ENCODE data around the gene C1orf210. TPM values are rescaled to one million over a fixed set of nuclear protein-coding genes. Genes with fewer than 3 reads are reported as not detected.

C1orf210 gene
- total RNA-seq, 1 donor from 2014 or later = not detected

DNA sequence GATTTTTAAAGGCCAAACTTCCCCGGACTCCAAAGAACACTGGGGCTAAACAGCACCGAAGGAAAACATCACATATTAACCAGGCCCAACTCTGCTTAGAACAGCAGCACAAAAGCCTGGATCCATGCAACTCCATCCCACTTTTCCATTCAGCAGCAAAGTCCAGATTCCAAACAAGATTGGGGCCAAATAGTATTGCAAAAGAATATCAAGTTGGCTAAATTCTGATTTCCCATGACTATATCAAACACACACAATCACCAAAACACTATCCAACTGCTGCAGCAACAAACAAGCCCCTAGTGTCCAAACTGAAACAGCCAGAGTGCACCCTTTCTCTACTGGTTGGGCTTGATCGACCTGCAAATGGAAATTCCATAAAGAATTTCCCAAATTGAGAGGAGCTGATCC is 35.0 kb downstream of the C1orf210 start:
- no peak for DNase-seq
- H3K27me3 Mint-ChIP-seq = peaks cover 33% of the 10 kb centered on the region
- no peaks in the 10 kb centered on the region for H3K4me1 Mint-ChIP-seq
- intact Hi-C loops (cut with micrococcal nuclease) = no loop called here
- H3K27ac Mint-ChIP-seq = no peak overlapping the region
- H3K4me3 Mint-ChIP-seq = no peak overlapping the region
- peaks cover 6% of the 10 kb centered on the region for H3K9me3 Mint-ChIP-seq
- H3K36me3 Mint-ChIP-seq (ENCODE audit: low read depth) = peaks cover 2% of the 10 kb centered on the region

GRCh38 chr1:43247256-43247921 is 38.0 kb downstream of the C1orf210 start:
- H3K4me3 Mint-ChIP-seq = no peak overlapping the region
- H3K36me3 Mint-ChIP-seq (ENCODE audit: low read depth) = peaks cover 2% of the 10 kb centered on the region
- peaks cover 6% of the 10 kb centered on the region for H3K9me3 Mint-ChIP-seq
- intact Hi-C loops (cut with micrococcal nuclease) = no loop called here
- H3K27ac Mint-ChIP-seq = no peak overlapping the region
- DNase-seq = no peak
- H3K4me1 Mint-ChIP-seq = no peaks in the 10 kb centered on the region
- H3K27me3 Mint-ChIP-seq = peaks cover 26% of the 10 kb centered on the region

DNA sequence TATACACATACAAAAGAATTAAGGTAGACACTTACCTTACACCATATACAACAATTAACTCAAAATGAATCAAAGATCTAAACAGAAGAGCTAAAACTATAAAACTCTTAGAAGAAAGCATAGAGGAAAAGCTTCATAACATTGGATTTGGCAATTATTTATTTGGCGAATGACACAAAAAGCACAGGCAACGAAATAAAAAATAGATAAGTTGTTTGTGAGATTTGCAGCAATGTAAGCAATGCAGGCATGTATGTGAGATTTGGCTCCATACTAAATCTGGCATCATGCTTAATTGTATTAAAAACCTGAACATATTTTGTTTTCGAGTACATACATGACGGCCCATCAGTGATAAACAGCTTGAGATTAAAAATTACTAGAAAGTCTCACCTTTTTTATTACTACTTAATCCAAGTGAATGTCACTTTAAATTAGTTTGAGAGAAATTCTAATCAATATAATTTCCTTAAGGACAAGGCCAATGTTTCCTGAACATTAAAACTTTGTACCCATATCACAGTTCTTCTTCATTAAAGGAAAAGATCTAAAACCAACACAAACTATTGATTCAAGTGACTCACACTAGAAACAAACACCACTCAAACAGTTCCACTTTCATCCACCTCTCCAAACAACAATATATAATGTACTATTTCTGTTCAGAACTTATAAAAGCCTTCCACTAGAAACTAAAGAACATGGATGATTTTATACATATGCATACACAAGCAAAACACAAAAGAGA is 38.7 kb downstream of the C1orf210 start:
- Mint-ChIP-seq H3K27me3 (peaks cover 23% of the 10 kb centered on the region), H3K27ac (no peak overlapping the region), H3K4me1 (no peaks in the 10 kb centered on the region), H3K4me3 (no peak overlapping the region), H3K9me3 (peaks cover 6% of the 10 kb centered on the region), H3K36me3 (ENCODE audit: low read depth) (peaks cover 2% of the 10 kb centered on the region)
- intact Hi-C loops (cut with micrococcal nuclease) = no loop called here
- no peak for DNase-seq

DNA sequence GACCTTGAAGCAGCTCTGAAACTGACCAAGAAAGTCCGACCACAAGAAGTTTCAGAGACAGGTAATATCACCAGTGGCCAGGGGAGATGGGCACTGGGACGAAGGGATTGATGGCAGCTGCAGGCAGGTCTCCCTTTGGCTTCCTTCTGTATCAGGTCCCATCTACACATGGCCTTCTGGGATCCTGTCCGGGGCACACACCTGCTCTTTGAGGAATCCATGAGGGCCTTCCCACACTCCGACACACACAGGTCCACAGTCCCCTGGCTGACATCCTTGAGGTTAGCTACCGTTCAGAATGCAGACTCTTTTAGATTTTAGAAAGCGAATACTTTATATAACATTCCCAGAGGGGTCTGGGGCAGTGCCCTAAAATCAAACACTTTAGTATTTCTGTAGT is 42.1 kb downstream of the C1orf210 start:
- Mint-ChIP-seq H3K27ac (no peak overlapping the region), H3K9me3 (peaks cover 6% of the 10 kb centered on the region), H3K36me3 (ENCODE audit: low read depth) (peaks cover 2% of the 10 kb centered on the region), H3K4me1 (peaks cover 10% of the 10 kb centered on the region), H3K27me3 (peaks cover 12% of the 10 kb centered on the region), H3K4me3 (no peak overlapping the region)
- intact Hi-C loops (cut with micrococcal nuclease) = no loop called here
- DNase-seq = no peak

- intact Hi-C loops (cut with micrococcal nuclease) = no loop called here
These were observed 44.0 kb downstream of the C1orf210 start for GRCh38 chr1:43241413-43241836.

GRCh38 chr1:43239484-43239883 is 45.9 kb downstream of the C1orf210 start:
- H3K27ac Mint-ChIP-seq = no peak overlapping the region
- DNase-seq = no peak
- no peaks in the 10 kb centered on the region for H3K27me3 Mint-ChIP-seq
- peaks cover 12% of the 10 kb centered on the region for H3K4me1 Mint-ChIP-seq
- H3K4me3 Mint-ChIP-seq = no peak overlapping the region
- intact Hi-C loops (cut with micrococcal nuclease) = no loop called here
- no peaks in the 10 kb centered on the region for H3K9me3 Mint-ChIP-seq
- no peaks in the 10 kb centered on the region for H3K36me3 Mint-ChIP-seq (ENCODE audit: low read depth)

More at GRCh38 chr1:43241413-43241836, 44.0 kb downstream of the C1orf210 start:
- Mint-ChIP-seq H3K36me3 (ENCODE audit: low read depth) (no peaks in the 10 kb centered on the region), H3K9me3 (no peaks in the 10 kb centered on the region), H3K27ac (no peak overlapping the region), H3K4me3 (no peak overlapping the region), H3K4me1 (peaks cover 12% of the 10 kb centered on the region), H3K27me3 (peaks cover 8% of the 10 kb centered on the region)
- no peak for DNase-seq

GRCh38 chr1:43238991-43239469 is 46.4 kb downstream of the C1orf210 start:
- no peaks in the 10 kb centered on the region for H3K27me3 Mint-ChIP-seq
- intact Hi-C loops (cut with micrococcal nuclease) = loop anchor here (1.0 kb wide), 2 partner anchors 119 to 175 kb away; partner anchors contain the start of gene CDC20
- no peaks in the 10 kb centered on the region for H3K9me3 Mint-ChIP-seq
- DNase-seq = no peak
- H3K36me3 Mint-ChIP-seq (ENCODE audit: low read depth) = no peaks in the 10 kb centered on the region
- H3K27ac Mint-ChIP-seq = peak overlapping the region; percentile 40
- H3K4me3 Mint-ChIP-seq = no peak overlapping the region
- H3K4me1 Mint-ChIP-seq = peaks cover 12% of the 10 kb centered on the region

DNA sequence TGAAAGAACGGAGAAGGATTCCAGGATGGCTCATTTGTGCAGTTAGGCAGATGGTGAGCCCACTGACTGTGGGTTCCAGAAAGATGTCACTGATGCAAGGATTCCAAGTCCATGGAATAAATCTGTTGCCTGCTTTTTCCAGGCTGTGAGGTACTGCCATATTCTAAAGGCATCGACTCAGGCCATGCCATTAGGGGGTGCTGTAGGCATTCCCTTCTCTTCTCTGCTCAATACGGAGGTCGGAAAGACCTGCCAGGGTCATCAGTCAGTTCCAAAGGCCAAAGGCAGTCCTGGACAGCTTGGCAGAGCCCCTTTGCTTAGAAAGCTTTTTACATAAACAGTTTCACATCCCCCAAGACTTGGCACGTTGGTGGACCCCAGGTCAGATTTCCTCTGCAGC is 47.3 kb downstream of the C1orf210 start:
- Mint-ChIP-seq H3K9me3 (no peaks in the 10 kb centered on the region), H3K27ac (no peak overlapping the region), H3K27me3 (no peaks in the 10 kb centered on the region), H3K4me1 (peaks cover 12% of the 10 kb centered on the region), H3K36me3 (ENCODE audit: low read depth) (no peaks in the 10 kb centered on the region), H3K4me3 (no peak overlapping the region)
- DNase-seq = peak; percentile 84
- intact Hi-C loops (cut with micrococcal nuclease) = loop anchor here (1.0 kb wide), 2 partner anchors 120 to 176 kb away; partner anchors contain the start of gene CDC20

DNA sequence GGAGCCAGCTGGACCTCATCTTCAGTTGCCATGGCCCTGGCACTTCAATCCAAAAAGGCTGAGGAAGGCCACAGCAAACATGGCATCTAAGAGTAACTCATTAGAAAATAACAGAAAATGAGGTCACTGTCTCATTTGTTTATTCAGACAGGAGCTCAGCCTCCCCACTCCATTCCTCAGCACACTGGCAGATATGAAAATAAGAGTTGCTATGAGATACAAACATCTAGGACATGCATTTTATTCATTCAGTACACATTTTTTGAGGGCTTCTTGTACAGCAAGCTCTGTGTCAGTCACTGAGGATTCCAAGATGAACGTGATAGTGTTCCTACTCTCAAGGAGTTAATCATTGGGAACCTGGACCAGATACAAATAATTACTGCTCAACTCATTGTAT is 48.3 kb downstream of the C1orf210 start:
- peaks cover 12% of the 10 kb centered on the region for H3K4me1 Mint-ChIP-seq
- no peaks in the 10 kb centered on the region for H3K27me3 Mint-ChIP-seq
- H3K27ac Mint-ChIP-seq = no peak overlapping the region
- no peak overlapping the region for H3K4me3 Mint-ChIP-seq
- no peak for DNase-seq
- no peaks in the 10 kb centered on the region for H3K9me3 Mint-ChIP-seq
- H3K36me3 Mint-ChIP-seq (ENCODE audit: low read depth) = no peaks in the 10 kb centered on the region
- intact Hi-C loops (cut with micrococcal nuclease) = no loop called here

DNA sequence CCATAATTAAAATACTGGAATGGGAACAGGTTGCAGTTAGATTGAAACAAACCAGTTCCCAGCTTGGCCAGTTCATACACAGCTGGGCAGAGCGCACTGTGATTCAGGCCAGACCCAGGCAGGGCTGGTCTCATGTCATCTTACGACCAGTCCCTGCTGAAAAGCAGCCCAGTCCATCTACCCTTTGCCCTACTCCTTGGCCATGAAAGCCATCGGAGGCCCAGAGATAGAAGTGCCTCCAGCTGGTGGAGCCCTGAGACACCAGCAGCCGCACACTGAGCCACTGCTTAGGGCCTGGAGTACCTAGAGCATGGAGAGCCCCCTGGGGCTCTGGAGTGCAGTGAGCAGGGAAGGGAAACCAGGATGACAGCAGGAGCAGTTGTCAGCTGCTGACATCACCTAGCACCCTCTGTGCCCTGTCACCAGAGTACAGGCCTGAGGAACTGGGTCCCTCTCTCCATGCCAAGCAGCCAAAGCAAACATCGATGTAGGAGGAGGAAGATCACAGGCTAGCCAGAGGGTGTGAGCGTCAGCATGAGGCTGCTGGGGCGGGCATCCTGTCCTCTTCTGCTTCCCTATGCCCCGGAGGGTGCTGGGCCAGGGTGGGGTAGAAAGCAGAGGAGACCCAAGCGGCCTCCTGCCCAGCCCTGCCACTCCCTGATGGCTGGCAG is 49.8 kb downstream of the C1orf210 start:
- Mint-ChIP-seq H3K4me3 (no peak overlapping the region), H3K9me3 (no peaks in the 10 kb centered on the region), H3K27me3 (peaks cover under 1% of the 10 kb centered on the region), H3K4me1 (peaks cover 12% of the 10 kb centered on the region), H3K36me3 (ENCODE audit: low read depth) (no peaks in the 10 kb centered on the region), H3K27ac (no peak overlapping the region)
- no peak for DNase-seq
- intact Hi-C loops (cut with micrococcal nuclease) = no loop called here

DNA sequence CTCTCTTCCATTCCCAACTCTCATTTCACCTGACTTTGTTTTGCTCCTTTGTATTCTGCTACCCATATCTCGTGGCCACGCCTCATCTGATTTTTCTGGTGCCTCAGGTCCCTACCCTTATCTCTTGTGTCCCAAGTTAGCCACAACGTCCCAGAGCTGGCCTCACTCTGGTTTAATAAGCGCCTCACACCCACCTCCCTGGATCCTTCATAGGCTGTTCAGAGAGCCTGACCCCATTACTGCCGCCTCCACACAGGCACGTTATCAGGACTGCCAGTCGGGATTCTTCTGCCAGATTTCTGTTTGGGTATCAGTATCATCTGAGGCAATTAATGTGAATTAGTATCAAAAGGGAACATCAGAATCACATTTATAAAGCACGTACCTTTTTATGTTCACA is 50.3 kb downstream of the C1orf210 start:
- Mint-ChIP-seq H3K4me1 (peaks cover 12% of the 10 kb centered on the region), H3K27ac (no peak overlapping the region), H3K36me3 (ENCODE audit: low read depth) (no peaks in the 10 kb centered on the region), H3K27me3 (peaks cover 2% of the 10 kb centered on the region), H3K4me3 (no peak overlapping the region), H3K9me3 (no peaks in the 10 kb centered on the region)
- no peak for DNase-seq
- intact Hi-C loops (cut with micrococcal nuclease) = no loop called here

DNA sequence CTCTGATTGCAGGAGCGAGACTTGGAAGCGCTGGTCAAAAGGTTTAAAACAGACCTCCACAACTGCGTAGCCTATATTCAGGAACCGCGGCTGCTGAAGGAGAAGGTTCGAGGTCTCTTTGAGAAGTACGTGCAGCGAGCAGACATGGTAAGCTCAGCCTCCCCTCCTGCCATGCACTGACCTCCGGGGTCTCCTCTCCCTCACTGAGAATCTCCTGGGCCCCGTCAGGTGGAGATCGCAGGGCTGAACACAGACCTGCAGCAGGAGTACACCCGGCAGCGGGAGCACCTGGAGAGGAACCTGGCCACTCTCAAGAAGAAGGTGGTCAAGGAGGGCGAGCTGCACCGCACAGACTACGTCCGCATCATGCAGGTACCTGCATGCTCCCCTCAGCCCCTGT is 51.1 kb downstream of the C1orf210 start:
- H3K27me3 Mint-ChIP-seq = peaks cover 2% of the 10 kb centered on the region
- no peak for DNase-seq

DNA sequence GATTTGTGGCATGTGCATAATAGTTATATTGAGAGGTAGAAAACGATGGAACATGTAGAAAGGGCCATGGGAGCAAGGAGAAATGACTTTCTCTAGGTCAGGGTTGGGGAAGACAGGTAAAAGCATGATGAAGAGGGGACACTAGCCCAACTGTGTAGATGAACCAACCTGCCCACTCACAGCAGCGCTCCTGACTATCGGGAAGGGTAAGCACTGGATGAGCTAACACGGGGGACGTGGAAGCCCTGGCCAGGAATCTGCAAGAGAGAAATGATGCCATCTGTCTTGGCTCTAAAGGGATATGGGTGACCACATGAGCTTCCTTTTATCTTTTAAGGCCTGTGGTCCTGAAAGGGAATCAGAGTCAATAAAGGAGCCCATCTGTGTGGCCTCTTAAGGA is 51.8 kb downstream of the C1orf210 start:
- Mint-ChIP-seq H3K36me3 (ENCODE audit: low read depth) (no peaks in the 10 kb centered on the region), H3K9me3 (no peaks in the 10 kb centered on the region), H3K27ac (peak overlapping the region; percentile 26), H3K4me3 (no peak overlapping the region), H3K27me3 (peaks cover 2% of the 10 kb centered on the region), H3K4me1 (peaks cover 3% of the 10 kb centered on the region)
- DNase-seq = no peak
- intact Hi-C loops (cut with micrococcal nuclease) = no loop called here

More for the DNA sequence above, 51.1 kb downstream of the C1orf210 start:
- Mint-ChIP-seq H3K36me3 (ENCODE audit: low read depth) (no peaks in the 10 kb centered on the region), H3K4me3 (no peak overlapping the region), H3K9me3 (no peaks in the 10 kb centered on the region), H3K27ac (no peak overlapping the region), H3K4me1 (peaks cover 7% of the 10 kb centered on the region)
- intact Hi-C loops (cut with micrococcal nuclease) = no loop called here

- no peaks in the 10 kb centered on the region for H3K4me1 Mint-ChIP-seq
- no peaks in the 10 kb centered on the region for H3K9me3 Mint-ChIP-seq
- intact Hi-C loops (cut with micrococcal nuclease) = no loop called here
- H3K36me3 Mint-ChIP-seq (ENCODE audit: low read depth) = no peaks in the 10 kb centered on the region
- H3K27me3 Mint-ChIP-seq = peaks cover 2% of the 10 kb centered on the region
- no peak overlapping the region for H3K4me3 Mint-ChIP-seq
- no peak overlapping the region for H3K27ac Mint-ChIP-seq
- no peak for DNase-seq
These were observed 52.9 kb downstream of the C1orf210 start for GRCh38 chr1:43232482-43232881.

Measured in activated CD4-positive, alpha-beta T cell treated with anti-CD3 and anti-CD28 coated beads, Interleukin-2, amount 10 ng/mL, durations not matched to agents 24 days and 14 days (primary cell).